Astrocyte of the hippocampus (primary cell): Measurements from ENCODE around the gene SEPTIN8.

Experiments
- DNase-seq: peaks from one replicate; pipeline ENCODE4 v3.0.0; 2011; ENCODE audit warnings: low read depth, low spot score

Gene SEPTIN8, protein sequence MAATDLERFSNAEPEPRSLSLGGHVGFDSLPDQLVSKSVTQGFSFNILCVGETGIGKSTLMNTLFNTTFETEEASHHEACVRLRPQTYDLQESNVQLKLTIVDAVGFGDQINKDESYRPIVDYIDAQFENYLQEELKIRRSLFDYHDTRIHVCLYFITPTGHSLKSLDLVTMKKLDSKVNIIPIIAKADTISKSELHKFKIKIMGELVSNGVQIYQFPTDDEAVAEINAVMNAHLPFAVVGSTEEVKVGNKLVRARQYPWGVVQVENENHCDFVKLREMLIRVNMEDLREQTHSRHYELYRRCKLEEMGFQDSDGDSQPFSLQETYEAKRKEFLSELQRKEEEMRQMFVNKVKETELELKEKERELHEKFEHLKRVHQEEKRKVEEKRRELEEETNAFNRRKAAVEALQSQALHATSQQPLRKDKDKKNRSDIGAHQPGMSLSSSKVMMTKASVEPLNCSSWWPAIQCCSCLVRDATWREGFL

DNA sequence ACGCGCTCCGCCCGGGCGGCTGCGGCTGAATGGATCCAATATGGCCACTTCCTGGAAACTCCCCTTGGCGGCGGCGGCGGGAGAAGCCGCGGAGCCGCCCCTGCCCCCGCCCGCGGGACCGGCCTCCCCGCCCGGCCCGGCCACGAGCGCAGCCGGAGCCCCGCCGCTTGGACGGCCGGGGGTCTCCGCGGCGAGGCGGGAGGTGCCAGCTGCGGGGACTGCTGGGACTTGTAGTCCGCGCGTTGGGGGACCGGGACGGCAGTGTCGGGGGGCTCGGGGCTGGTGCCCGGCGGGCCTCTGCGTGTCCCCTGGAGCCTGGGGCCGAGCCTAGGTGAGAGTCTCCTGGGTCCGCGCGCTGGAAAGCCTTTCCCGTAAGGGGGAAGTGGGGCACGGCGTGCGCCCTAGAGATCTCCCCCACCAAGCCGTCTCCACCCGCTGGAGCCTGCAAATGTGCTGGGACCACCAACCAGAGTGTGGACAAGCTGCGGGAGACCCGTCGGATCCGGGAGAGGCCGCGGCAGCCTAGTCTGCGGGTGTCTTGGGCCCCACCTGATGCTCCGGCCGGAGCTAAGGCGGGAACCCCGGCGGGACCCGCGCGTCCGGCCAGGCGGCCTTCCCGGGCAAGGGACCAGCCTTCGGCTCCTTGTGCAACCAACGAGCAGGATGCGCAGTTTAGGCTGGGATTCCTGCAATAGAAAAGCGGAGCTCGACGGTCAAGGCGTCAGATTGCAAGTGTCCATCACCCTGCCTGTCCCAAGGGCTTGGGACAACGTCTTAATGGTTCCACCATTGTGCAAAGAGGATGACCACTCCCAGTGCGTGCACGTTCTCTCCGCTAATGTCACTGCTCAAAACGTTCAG, at the start of gene SEPTIN8:
Gene SEPTIN8 (minus strand): TSS at position 31 of the 861 bp plus-strand sequence. CDS start 102 bp downstream, outside the sequence.
- DNase-seq, result peak; percentile 75

DNA sequence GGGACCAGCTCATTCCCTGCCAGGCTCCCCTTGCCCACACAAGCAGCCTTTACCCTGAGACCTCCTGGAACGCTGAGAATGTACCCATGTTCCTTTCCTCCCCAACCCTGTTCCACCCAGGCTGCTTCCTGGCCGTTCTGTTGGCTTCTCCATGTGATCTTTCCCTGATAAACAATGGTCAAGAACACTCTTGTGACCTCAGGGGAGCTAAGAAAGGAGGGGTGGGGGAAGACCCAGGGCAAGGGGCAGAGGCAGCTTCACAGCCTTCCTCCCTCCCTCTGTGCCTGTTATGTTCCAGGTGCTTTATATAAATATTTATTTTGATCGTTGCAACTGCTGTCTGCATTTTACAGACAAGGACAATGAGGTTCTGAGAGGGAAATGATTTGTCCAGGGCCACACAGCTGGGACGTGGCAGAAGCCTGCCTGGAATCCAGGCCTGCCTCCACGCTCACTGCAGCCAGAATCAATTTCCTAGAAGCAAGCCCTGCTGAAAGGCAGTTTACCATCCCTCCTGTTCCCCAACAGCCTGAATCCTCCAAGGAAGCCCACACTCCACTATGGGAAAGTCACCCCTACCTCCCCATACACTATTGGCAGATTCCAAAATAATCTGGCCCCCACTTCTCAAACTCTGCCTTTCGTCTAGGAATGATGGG, 49.5 kb upstream of the SEPTIN8 start:
- no peak for DNase-seq

DNA sequence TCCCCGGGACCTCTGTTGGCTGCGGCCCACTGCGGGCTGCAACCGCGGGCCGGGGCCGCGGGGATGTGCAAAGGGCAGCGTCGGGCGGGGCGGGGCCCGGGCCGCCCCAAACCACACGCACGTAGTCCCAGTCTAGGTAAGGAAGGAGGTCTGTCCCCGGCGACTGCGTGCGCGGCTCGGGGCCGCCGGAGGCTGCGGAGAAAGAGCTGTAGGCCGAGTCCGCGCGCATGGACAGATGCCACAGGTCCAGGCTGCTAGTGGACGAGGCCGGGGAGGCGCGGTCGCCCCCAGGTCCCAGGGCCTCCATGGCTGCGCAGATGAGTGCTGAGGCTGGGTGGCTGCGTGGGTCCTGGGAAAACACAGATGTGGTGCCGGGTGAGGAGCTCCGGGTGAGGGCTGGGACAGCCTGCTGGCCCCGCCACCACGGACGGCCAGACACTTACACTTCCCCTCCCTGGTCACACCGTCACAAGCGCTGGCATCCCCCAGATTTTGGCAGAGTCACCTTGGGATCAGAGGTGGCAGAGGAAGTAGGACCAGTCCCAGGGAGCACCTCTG, 48.9 kb upstream of the SEPTIN8 start:
- DNase-seq, result no peak

DNA sequence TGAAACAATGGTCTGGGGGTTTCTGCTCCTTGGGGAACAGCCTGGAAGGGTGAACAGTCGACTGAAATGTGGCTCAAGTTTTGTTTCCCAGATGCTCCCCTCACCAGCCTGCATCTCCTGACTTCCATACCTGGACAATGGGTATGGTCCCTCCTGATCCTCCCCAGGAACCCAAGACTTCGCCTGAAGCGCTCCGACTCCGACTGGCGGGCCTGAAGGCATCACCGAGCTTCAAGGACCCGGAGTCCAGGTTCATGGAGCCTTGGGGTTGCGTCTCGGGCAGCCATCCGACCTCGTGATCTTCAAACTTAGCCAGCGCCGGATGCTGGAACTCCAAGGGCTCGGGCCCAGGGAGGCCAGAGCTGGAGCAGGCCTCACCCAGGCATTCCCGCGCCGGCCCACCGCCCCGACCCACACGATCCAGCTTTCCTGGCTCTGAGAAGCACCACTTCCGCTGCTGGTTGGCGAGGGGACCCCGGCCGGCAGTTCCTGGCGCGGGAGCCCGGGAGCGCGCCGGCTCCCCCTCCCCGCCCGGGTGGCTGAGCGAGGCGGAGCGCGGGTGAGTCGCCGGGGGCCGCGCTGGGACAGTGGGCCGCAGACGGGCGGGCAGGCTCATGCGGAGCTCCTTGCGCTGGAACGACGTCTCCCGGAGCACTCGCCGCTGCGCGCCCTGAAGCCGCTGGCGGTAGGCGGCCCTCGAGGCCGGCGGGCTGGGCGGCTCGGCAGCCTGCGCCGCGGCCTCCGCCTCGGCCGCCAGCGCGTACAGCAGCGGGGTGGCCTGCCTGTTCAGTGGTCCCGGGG, 48.2 kb upstream of the SEPTIN8 start:
- peak; percentile 59 for DNase-seq

DNA sequence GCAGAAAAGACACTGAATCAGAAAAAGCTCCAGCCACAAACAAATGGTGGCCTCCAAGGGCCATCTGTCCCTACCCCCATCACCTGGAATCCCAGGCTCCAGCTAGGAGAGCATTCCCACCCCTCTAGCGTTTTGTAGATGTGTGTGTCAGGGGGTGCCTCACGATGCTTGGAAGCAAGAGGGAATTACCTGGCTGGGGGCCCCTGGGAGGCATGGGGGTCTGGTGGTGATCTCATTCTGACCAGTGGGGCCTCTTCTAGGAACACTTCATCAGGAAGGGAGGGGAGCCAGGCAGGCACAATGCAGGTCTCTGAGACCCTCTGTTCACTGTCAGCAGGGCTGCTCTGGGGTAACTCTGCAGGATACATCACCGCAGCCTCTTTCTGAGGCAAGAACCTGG, 47.4 kb upstream of the SEPTIN8 start:
- no peak for DNase-seq

DNA sequence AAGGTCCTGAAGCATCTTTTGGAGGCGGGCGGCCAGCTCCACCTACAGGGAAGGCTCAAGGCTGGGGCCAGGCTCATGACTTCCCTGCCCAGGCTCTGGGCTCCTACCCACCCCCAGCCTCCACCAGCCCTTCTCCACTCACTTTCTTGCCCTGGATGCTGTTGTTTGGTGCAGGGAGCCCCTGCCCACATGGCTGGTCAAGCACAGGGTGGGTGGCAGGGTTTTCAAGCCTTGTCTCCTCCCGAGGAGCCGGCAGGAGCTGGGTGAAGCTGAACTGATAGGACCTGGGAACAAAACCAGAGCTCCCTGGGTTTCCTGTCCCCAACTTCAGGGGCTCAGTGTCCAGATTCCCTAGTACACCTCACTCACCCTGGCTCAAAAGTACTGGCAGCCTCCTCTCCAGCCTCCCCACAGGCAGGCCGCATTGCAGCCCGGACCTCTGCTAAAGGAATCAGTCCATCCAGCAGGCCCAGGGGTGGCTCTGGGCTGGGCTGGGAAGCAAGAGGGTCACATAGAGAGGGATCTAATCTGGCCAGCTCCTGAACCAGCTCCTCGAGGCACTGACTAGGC, 46.5 kb upstream of the SEPTIN8 start:
- no peak for DNase-seq

DNA sequence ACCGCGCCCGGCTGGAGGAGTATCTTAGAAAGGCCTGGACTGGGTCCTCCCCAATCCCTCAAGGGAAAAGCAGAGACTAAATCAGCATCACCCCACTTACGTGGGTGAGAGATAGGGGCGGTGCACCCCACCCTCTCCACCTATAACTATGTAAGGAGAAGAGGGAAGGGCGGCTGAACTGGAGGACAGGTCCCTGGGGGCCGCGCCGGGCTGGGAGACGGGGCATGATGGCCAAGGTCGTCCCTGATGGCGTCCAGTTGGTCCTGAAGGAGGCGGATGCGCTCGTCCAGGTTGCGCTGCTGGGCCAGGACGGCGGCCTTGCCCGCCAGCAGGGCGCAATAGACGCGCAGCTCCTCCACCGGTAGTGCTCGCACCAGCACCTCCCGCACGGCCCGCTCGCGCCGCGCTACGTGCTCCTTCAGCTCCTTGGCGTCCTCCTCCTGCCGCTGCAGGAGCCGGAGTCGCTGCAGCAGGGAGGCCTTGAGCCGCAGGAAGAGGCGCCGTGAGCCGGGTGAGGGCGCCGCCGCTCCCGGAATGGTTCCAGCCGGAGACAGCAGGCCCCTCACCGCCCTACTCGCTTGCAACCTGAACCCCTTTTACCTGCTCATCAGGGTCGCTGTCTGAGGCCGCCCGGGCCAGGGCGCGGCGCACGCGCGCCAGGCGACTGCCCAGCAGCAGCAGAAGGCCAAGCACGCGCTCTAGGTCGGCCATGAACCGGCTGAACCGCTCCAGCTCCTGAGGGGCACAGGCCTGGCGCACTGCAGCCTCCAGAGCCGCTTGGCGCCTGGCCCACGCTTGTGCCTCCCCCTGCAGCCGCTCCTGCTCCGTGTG, 45.8 kb upstream of the SEPTIN8 start:
- DNase-seq, result peak; percentile 62

DNA sequence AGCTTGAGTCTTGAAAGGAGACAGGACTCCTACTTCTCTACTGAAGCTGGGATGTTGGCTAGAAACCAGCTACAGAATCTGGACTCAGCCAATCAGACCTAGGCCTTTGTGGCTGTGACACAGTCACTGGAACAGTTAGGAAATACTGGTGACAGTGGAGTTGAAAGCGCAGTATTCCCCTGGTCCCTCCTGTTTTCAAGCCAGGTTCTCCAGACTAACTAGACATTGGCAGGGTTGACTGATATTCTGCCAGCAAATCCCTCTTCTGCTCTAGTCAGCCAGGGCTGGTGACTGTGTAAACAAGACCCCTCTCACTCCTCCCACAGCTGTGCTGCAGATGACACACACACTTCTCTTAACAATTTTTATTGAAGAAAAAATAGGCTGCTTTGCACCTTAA, 44.8 kb upstream of the SEPTIN8 start:
- DNase-seq, result peak; percentile 55

DNA sequence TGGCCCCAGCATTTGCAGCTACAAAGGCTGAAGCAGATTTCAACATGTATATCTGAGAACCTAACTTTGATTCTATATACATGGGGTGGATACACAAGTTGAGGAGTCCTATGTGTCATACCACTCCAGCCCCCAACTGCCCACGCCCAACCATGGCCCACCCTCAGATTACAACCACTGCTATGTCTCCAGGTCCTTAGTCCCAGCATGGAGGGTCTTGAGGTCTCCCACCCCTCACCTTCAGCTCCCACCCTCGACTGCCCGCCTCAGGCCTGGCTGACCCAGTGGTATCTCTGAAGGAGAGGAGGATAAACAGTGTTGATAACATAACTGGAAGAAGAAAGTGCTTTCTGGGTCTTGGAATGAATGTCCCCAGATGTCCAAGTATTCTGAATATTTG, 44.3 kb upstream of the SEPTIN8 start:
- DNase-seq, result no peak

DNA sequence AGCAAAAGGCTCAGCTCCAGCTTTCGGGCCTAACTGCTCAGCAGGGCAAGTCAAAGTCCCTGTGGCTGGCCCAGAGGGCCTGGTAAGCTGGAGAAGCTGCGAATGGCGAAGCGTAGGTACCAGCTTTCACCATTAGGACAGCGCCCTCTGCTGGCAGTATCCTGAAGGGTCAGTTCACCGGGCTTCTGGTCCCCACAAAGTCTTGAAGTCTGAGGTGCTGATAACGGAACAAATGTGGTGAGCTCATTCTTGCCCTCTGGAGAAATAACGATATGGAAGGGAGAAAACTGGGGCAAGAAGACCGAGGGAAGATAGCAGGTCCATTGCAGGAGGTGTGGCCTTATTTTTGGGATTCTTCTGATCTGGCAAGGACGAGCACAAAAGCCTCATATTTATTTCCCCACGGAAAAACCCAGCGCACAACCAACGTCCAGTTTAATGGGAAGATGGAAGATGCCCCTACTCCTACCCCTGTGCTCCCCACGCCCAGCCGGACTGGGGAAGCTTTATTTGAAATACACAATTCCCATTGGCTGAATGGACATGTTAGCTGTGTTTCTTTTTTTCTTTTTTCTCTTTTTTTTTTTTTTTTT, 43.2 kb upstream of the SEPTIN8 start:
- peak; percentile 96 for DNase-seq

DNA sequence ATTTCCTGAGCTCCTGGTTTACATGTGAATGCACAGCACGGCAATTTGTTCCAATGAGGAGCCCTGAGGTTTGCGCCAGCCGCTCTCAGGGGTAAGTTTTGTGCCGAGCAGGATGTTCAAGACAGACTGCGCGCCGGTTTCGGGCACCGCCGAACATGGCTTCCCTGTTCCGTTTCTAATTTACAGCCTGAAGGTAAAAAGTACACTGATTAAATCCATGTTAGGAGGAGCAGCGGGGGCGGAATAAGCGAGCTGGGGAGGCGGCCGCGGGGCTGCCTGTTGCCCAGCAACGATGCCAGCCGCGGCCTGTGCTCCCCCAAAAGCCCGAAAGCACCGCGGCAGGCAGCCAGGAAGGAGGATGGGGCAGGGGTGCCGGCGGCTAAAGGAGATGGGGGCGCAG, 42.4 kb upstream of the SEPTIN8 start:
- no peak for DNase-seq

DNA sequence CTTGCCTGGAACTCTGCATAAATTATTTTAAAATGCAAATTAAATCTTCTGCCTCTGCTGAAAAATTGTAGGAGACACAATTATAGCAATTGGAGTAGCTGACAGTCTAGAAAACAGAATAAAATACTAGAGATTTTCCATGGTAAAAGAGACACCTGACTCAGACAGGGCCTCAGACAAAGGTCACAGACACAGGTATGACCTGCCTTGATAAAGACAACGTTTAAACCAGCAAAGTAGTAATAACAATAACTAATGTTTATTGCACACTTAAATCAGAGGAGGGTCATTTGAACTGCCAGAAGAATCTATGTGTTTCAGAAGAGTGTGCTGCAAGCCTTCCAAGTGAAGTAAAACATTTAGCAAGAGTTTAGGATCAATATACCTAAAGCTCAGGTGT, 40.0 kb upstream of the SEPTIN8 start:
- no peak for DNase-seq

DNA sequence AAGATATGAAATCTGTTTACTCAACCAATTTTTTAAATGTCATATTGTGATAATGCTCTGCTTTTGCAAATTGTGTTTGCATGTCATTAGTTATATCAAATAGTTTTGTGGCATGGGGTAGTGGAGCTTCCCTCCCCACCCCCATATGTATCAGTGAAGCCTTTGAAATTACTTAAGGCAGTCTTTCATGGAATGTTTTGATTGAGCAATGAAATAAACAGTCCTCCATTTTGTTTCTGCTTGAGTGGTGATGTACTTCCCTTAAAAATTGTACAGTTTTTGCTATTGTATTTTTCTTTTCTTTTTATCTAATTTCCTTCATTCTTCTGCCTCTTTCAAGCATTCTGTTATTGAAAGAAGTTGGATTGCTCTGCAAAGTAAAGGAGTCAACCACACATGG, 39.5 kb upstream of the SEPTIN8 start:
- no peak for DNase-seq

DNA sequence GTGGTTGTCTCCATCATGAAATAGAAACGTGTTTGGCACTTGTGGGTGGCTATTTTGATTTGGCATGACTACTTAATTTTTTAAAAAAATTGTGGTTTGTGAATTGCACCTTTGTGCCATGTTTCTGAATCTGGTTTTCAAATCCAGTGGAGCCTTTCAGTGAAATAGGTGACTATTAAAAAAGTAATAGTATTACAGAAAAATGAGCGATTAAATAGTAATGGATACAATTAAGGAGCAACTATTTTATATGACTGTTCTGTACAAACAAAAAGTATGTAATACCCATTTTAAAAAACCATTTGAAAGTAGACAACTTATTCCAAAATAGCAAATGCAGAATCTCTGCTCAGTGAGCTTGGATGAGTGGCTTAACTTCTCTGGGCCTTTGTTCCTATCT, 39.0 kb upstream of the SEPTIN8 start:
- DNase-seq, result no peak

DNA sequence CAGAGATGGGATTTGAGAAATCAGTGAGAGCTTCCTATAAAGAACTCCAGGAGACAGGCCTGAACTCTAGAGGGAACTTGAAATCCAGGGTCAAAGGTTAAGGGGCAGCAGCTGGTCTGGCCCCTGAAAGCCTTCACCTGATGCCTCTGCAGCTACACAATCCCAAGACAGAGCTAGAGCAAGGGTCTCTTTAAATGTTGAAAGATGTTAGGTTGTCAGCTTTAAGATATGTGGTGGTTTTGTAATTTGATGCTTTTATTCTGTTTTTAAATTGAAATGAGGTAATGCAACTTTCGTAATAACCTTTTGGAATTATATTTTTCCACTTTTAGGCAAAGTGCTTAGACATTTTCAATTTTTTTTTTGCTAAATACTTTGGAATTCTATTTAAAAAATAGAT, 38.4 kb upstream of the SEPTIN8 start:
- no peak for DNase-seq

DNA sequence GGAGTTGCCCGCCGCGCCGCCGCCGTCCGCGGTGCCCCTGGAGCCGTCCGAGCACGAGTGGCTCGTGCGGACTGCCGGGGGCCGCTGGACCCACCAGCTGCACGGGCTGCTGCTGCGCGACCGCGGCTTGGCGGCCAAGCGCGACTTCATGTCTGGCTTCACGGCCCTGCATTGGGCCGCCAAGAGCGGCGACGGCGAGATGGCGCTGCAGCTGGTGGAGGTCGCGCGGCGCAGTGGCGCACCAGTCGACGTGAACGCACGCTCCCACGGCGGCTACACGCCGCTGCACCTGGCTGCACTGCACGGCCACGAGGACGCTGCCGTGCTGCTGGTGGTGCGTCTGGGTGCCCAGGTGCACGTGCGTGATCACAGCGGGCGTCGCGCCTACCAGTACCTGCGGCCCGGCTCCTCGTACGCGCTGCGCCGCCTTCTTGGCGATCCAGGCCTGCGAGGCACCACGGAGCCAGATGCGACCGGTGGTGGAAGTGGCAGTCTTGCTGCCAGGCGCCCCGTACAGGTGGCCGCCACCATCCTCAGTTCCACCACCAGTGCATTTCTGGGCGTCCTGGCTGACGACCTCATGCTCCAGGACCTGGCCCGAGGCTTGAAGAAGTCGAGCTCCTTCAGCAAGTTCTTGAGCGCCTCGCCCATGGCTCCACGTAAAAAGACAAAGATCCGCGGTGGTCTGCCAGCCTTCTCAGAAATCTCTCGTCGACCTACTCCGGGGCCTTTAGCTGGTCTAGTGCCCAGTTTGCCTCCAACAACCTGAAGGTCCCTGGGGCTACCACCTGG, 37.7 kb upstream of the SEPTIN8 start:
- DNase-seq, result no peak

DNA sequence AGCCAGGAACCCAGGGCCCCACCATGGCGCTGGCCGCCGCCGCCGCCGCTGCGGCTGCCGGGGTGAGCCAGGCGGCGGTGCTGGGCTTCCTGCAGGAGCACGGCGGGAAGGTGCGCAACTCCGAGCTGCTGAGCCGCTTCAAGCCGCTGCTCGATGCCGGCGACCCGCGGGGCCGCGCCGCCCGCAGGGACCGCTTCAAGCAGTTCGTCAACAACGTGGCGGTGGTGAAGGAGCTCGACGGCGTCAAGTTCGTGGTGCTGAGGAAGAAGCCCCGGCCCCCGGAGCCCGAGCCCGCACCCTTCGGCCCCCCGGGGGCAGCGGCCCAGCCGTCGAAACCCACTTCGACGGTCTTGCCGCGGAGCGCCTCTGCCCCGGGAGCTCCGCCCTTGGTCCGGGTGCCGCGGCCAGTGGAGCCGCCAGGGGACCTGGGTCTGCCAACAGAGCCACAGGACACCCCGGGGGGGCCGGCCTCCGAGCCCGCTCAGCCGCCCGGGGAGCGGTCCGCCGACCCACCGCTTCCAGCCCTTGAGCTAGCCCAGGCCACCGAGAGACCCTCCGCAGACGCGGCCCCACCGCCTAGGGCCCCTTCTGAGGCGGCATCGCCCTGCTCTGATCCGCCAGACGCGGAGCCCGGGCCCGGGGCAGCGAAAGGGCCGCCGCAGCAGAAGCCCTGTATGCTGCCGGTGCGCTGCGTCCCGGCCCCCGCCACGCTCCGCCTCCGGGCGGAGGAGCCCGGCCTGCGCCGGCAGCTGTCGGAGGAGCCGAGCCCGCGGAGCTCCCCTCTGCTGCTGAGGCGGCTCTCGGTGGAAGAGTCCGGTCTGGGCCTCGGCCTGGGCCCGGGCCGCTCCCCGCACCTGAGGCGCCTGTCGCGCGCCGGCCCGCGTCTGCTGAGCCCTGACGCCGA, 36.8 kb upstream of the SEPTIN8 start:
- DNase-seq, result peak; percentile 61
